SK-N-SH (cell line): ENCODE results near the gene MISP3. TPM values are rescaled to one million over a fixed set of nuclear protein-coding genes. Genes with fewer than 3 reads are reported as not detected.

Experiments
- CTCF ChIA-PET: fragments of 300-600, 350-600 bp; formaldehyde crosslinking; extraction: SDS; loops from one replicate; lab custom pipeline; 2021; lab: Yijun Ruan, JAX
- POLR2A ChIA-PET: fragments of 350-600 bp; sonication (Branson Sonifier 250); formaldehyde crosslinking; extraction: SDS; loops from one replicate; lab custom pipeline; 2020; ENCODE audit warnings: antibody characterized with exemption, inconsistent platforms; lab: Yijun Ruan, JAX
- DNase-seq: peaks from one replicate; pipeline ENCODE4 v3.0.0; 2012
- H2AFZ ChIP-seq: fragments of 200-600 bp; sonication (generic); 2 replicates; pipeline ENCODE4 v1.8.1; 2016; ENCODE audit warnings: antibody characterized with exemption, mild to moderate bottlenecking, low read depth
- H3F3A ChIP-seq: fragments of 200-600 bp; sonication (generic); replicated peaks from 2 replicates; pipeline ENCODE3; 2016; ENCODE audit warnings: antibody characterized with exemption, mild to moderate bottlenecking; ENCODE audit not compliant: insufficient read depth
- H3K27ac ChIP-seq, 2 experiments: fragments of 200-500 bp in 1 of 2; fragments of 200-600 bp in 1 of 2; sonication (Bioruptor generic) in 1 of 2; sonication (generic), shearing (Covaris generic) in 1 of 2; 2 replicates each; pipeline versions ENCODE4 v1.5.1 to v1.6.1; 2014 to 2016; ENCODE audit warnings: low read depth in 2 of 2, inconsistent platforms in 1 of 2, low read length in 1 of 2, mild to moderate bottlenecking in 1 of 2, mixed read lengths in 1 of 2
- H3K27me3 ChIP-seq: fragments of 200-600 bp; sonication (generic), shearing (Covaris generic); 2 replicates; pipeline ENCODE4 v1.6.1; 2016; ENCODE audit warnings: mixed run types; ENCODE audit not compliant: insufficient read depth
- H3K36me3 ChIP-seq, 2 experiments: fragments of 200-500 bp in 1 of 2; fragments of 200-600 bp in 1 of 2; sonication (Bioruptor generic) in 1 of 2; sonication (generic) in 1 of 2; replicated peaks in 1 of 2; 2 replicates each; pipeline versions ENCODE3 to v1.5.1; 2014 to 2016; ENCODE audit warnings: low read length in 1 of 2, mild to moderate bottlenecking in 1 of 2; ENCODE audit not compliant: insufficient read depth in 2 of 2, control insufficient read depth in 1 of 2
- H3K4me1 ChIP-seq, 2 experiments: fragments of 200-500 bp in 1 of 2; fragments of 200-600 bp in 1 of 2; sonication (Bioruptor generic) in 1 of 2; sonication (generic), shearing (Covaris generic) in 1 of 2; 2 replicates each; pipeline versions ENCODE4 v1.5.1 to v1.6.1; 2014 to 2016; ENCODE audit warnings: low read depth in 1 of 2, low read length in 1 of 2, mixed run types in 1 of 2; ENCODE audit not compliant: insufficient read depth in 2 of 2, control insufficient read depth in 1 of 2
- H3K4me2 ChIP-seq: fragments of 200-600 bp; sonication (generic), shearing (Covaris generic); 2 replicates; pipeline ENCODE4 v1.6.1; 2017; ENCODE audit warnings: mixed run types
- H3K4me3 ChIP-seq, 2 experiments: fragments of 200-500 bp in 1 of 2; fragments of 200-600 bp in 1 of 2; sonication (Bioruptor generic) in 1 of 2; sonication (generic), shearing (Covaris generic) in 1 of 2; 2 replicates each; pipeline versions ENCODE4 v1.5.1 to v1.8.1; 2014 to 2016; ENCODE audit warnings: low read depth in 2 of 2, inconsistent platforms in 1 of 2, low read length in 1 of 2, mild to moderate bottlenecking in 1 of 2, mixed read lengths in 1 of 2, moderate library complexity in 1 of 2
- H3K79me2 ChIP-seq: fragments of 200-600 bp; sonication (generic); 2 replicates; pipeline ENCODE4 v1.8.1; 2017; ENCODE audit warnings: mild to moderate bottlenecking; ENCODE audit not compliant: insufficient read depth
- H3K9ac ChIP-seq: fragments of 200-600 bp; sonication (generic); 2 replicates; pipeline ENCODE4 v1.6.1; 2017; ENCODE audit warnings: mixed run types
- H3K9me2 ChIP-seq: fragments of 200-600 bp; sonication (generic); 2 replicates; pipeline ENCODE4 v1.6.1; 2017; ENCODE audit warnings: mixed run types
- H3K9me3 ChIP-seq: fragments of 200-600 bp; sonication (generic); 2 replicates; pipeline ENCODE4 v1.6.1; 2017; ENCODE audit warnings: mixed run types, mild to moderate bottlenecking, moderate library complexity
- H4K20me1 ChIP-seq: fragments of 200-600 bp; sonication (generic); 2 replicates; pipeline ENCODE4 v1.6.1; 2017; ENCODE audit warnings: mild to moderate bottlenecking, mixed run types; ENCODE audit not compliant: insufficient read depth
- EP300 ChIP-seq, 2 experiments: IDR thresholded peaks; 2 replicates each; pipeline versions ENCODE4 v1.4.0 to v1.6.1; 2012; ENCODE audit warnings: borderline replicate concordance in 1 of 2, low read depth in 1 of 2, low read length in 1 of 2
- FOXJ3 ChIP-seq: sonication (generic); formaldehyde crosslinking; IDR thresholded peaks from 2 replicates; pipeline ENCODE4 v1.5.1; 2020; ENCODE audit warnings: mild to moderate bottlenecking, missing genetic modification reagents
- FOXM1 ChIP-seq: IDR thresholded peaks from 2 replicates; pipeline ENCODE4 v1.4.0; 2012; ENCODE audit warnings: low read depth, mild to moderate bottlenecking
- GABPA ChIP-seq: IDR thresholded peaks from 2 replicates; pipeline ENCODE4 v1.4.0; 2012; ENCODE audit warnings: low read depth, mild to moderate bottlenecking
- GATA2 ChIP-seq: sonication (generic); formaldehyde crosslinking; IDR thresholded peaks from 2 replicates; pipeline ENCODE4 v1.5.0; 2020; ENCODE audit warnings: mild to moderate bottlenecking, missing genetic modification reagents
- JUND ChIP-seq: IDR thresholded peaks from 2 replicates; pipeline ENCODE4 v1.4.0; 2012
- MEF2A ChIP-seq: IDR thresholded peaks from 2 replicates; pipeline ENCODE4 v1.4.0; 2012; ENCODE audit warnings: low read depth, borderline replicate concordance
- PBX3 ChIP-seq: IDR thresholded peaks from 2 replicates; pipeline ENCODE4; 2012
- POLR2AphosphoS5 ChIP-seq: IDR thresholded peaks from 2 replicates; pipeline ENCODE4 v1.6.1; 2012; ENCODE audit warnings: low read depth, low read length
- RAD21 ChIP-seq: IDR thresholded peaks from 2 replicates; pipeline ENCODE4 v1.6.1; 2012; ENCODE audit warnings: mild to moderate bottlenecking, low read length
- RCOR1 ChIP-seq: fragments of 150-350 bp; IDR thresholded peaks from 2 replicates; pipeline ENCODE4 v1.6.1; 2017; ENCODE audit warnings: antibody characterized with exemption, low read length
- RFX5 ChIP-seq: IDR thresholded peaks from 2 replicates; pipeline ENCODE4 v1.6.1; 2012; ENCODE audit warnings: mild to moderate bottlenecking, improper control_type of control experiment, low read length
- RXRA ChIP-seq: IDR thresholded peaks from 2 replicates; pipeline ENCODE4 v1.4.0; 2012; ENCODE audit warnings: low read depth, mild to moderate bottlenecking, borderline replicate concordance
- SIN3A ChIP-seq: IDR thresholded peaks from 2 replicates; pipeline ENCODE4 v1.6.1; 2012; ENCODE audit warnings: low read depth, mild to moderate bottlenecking, low read length, moderate library complexity, borderline replicate concordance
- SMC3 ChIP-seq: IDR thresholded peaks from 2 replicates; pipeline ENCODE4 v1.6.1; 2012; ENCODE audit warnings: low read depth, low read length, improper control_type of control experiment
- TCF12 ChIP-seq: IDR thresholded peaks from 2 replicates; pipeline ENCODE4 v1.4.0; 2012
- TEAD4 ChIP-seq: IDR thresholded peaks from 2 replicates; pipeline ENCODE4 v1.4.0; 2012; ENCODE audit warnings: mild to moderate bottlenecking, borderline replicate concordance; ENCODE audit not compliant: insufficient read depth
- WGBS: methylation state at CpG from one replicate; pipeline ENCODE4 v1.1.6; 2017; ENCODE audit warnings: low lambda C conversion rate; 5-methylcytosine and 5-hydroxymethylcytosine counted together
- polyA plus RNA-seq, 3 experiments: library from polyadenylated mRNA; depleted of rRNA; stranded (reverse); fragments of >200 nt; gene quantifications; 2 replicates each; pipeline ENCODE4 v1.2.3, GENCODE V29; 2012
- TF ChIP-seq, protein P1 (sequence below): fragments of 150-350 bp; IDR thresholded peaks from 2 replicates; pipeline ENCODE4 v1.6.1; 2016; ENCODE audit warnings: mild to moderate bottlenecking, low read depth, low read length
- TF ChIP-seq, protein P2 (sequence below): IDR thresholded peaks from 2 replicates; pipeline ENCODE4 v1.6.1; 2012; ENCODE audit warnings: mild to moderate bottlenecking, low read depth, low read length, moderate library complexity
- TF ChIP-seq, protein P3 (sequence below): IDR thresholded peaks from 2 replicates; pipeline ENCODE4 v1.4.0; 2012; ENCODE audit warnings: low read depth, borderline replicate concordance
- TF ChIP-seq, protein P4 (sequence below): IDR thresholded peaks from 2 replicates; pipeline ENCODE4 v1.4.0; 2012; ENCODE audit warnings: low read depth, borderline replicate concordance

The MISP3 gene
- polyA plus RNA-seq, 1 of the 3 experiments (the other 2 are of a cell fraction) = 2.6 TPM

DNA sequence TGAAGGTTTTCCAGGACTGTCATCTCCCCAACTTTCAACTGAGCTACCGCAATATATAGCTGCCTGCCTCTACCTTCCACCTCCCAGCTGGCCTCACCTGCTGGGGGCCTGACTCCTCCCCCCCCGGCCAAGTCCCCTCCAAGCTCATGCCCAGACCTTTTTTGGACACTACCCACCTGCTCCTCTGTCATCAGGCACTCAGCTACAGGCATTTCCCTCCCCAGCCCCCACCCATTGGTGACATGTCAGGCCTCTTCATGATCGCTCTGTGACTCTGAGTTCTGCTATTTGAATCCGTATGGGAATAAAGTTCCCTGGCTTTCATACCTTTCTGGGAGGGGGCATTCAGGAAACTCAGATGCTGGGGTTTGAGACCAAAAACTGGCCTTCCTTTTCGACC is 43.2 kb downstream of the MISP3 start:
- no peaks in the 10 kb centered on the region for H3K27me3 ChIP-seq
- DNase-seq = no peak
- peak overlapping the region; percentile 98; the same call in 1 of the 2 replicates for H3K4me2 ChIP-seq
- CTCF ChIA-PET = interaction anchor here (1.6 to 4.7 kb wide), 6 partner anchors 14 to 233 kb away, joined by 4 to 28 read pairs (median 14); partner anchors contain the start of genes ASF1B, MISP3 and SAMD1
- POLR2A ChIA-PET = no interaction called here
- no peaks in the 10 kb centered on the region for H3K9me2 ChIP-seq
- peaks cover 15 to 36% of the 10 kb centered on the region in 2 experiments for H3K4me1 ChIP-seq
- H3K27ac ChIP-seq = no peak overlapping the region
- 72% methylated on average over 5 of the region's 5 CpGs for WGBS
- peak overlapping the region in 1 of 2 experiments; percentile 80; a peak in 1 of 4 replicates for H3K4me3 ChIP-seq
- H2AFZ ChIP-seq = no peak overlapping the region
- peaks cover 43% of the 10 kb centered on the region for H3K79me2 ChIP-seq
- TF ChIP-seq SMC3 (no peak), EP300 (IDR thresholded peaks at IDR 0.05; ENCODE audit: borderline replicate concordance in 1 of 2, low read depth in 1 of 2, low read length in 1 of 2) (no peak), RXRA (no peak), FOXM1 (no peak), PBX3 (no peak), RAD21 (no peak), GABPA (no peak), RCOR1 (no peak), FOXJ3 (no peak)
- no peak overlapping the region for H3K9ac ChIP-seq
- H4K20me1 ChIP-seq = no peaks in the 10 kb centered on the region
- peaks cover 9% of the 10 kb centered on the region for H3F3A ChIP-seq
- no peaks in the 10 kb centered on the region for H3K9me3 ChIP-seq
- H3K36me3 ChIP-seq = no peaks in the 10 kb centered on the region

DNA sequence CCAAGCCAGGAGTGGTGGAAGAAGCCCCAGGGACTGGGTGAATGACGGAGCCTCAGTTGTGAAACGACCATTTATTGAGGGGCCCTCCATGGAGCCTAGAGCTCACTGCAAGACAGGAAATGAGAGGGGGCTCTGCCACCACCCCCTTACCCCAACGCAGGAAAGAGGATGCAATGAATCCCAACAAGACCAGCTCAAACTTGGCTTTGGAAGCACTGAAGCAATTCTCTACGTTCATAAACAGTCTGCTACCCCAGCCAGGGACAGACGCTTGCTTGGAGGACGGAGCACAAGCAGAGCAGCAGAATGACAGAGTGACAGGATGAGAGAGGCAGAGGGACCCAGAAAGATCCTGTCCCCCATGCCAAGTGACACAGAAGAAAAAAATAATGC is 43.9 kb downstream of the MISP3 start:
- Histone ChIP-seq H3K27me3 (no peaks in the 10 kb centered on the region), H3K9ac (peak overlapping the region; percentile 69), H3K9me2 (no peaks in the 10 kb centered on the region), H3K27ac (no peak overlapping the region), H3K36me3 (no peaks in the 10 kb centered on the region), H3K4me2 (peak overlapping the region; percentile 98), H3F3A (peaks cover 12% of the 10 kb centered on the region), H3K9me3 (no peaks in the 10 kb centered on the region), H3K4me3 (peak overlapping the region; percentile 79 to 80), H4K20me1 (no peaks in the 10 kb centered on the region), H3K4me1 (peaks cover 15 to 36% of the 10 kb centered on the region in 2 experiments), H3K79me2 (peaks cover 40% of the 10 kb centered on the region), H2AFZ (no peak overlapping the region)
- CTCF ChIA-PET = interaction anchor here (1.8 to 3.5 kb wide), 2 partner anchors 44 to 232 kb away, joined by 5 to 18 read pairs; partner anchors contain the start of gene MISP3
- POLR2A ChIA-PET = no interaction called here
- WGBS = 33% methylated on average over 6 of the region's 6 CpGs
- DNase-seq = no peak
- TF ChIP-seq EP300 (IDR thresholded peaks at IDR 0.05; ENCODE audit: borderline replicate concordance in 1 of 2, low read depth in 1 of 2, low read length in 1 of 2) = no peak
- TF ChIP-seq TEAD4 = no peak
- no peak for TF ChIP-seq JUND
- TF ChIP-seq, protein P1, sequence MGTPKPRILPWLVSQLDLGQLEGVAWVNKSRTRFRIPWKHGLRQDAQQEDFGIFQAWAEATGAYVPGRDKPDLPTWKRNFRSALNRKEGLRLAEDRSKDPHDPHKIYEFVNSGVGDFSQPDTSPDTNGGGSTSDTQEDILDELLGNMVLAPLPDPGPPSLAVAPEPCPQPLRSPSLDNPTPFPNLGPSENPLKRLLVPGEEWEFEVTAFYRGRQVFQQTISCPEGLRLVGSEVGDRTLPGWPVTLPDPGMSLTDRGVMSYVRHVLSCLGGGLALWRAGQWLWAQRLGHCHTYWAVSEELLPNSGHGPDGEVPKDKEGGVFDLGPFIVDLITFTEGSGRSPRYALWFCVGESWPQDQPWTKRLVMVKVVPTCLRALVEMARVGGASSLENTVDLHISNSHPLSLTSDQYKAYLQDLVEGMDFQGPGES = no peak
- TF ChIP-seq FOXJ3 = no peak
- TF ChIP-seq, protein P2, sequence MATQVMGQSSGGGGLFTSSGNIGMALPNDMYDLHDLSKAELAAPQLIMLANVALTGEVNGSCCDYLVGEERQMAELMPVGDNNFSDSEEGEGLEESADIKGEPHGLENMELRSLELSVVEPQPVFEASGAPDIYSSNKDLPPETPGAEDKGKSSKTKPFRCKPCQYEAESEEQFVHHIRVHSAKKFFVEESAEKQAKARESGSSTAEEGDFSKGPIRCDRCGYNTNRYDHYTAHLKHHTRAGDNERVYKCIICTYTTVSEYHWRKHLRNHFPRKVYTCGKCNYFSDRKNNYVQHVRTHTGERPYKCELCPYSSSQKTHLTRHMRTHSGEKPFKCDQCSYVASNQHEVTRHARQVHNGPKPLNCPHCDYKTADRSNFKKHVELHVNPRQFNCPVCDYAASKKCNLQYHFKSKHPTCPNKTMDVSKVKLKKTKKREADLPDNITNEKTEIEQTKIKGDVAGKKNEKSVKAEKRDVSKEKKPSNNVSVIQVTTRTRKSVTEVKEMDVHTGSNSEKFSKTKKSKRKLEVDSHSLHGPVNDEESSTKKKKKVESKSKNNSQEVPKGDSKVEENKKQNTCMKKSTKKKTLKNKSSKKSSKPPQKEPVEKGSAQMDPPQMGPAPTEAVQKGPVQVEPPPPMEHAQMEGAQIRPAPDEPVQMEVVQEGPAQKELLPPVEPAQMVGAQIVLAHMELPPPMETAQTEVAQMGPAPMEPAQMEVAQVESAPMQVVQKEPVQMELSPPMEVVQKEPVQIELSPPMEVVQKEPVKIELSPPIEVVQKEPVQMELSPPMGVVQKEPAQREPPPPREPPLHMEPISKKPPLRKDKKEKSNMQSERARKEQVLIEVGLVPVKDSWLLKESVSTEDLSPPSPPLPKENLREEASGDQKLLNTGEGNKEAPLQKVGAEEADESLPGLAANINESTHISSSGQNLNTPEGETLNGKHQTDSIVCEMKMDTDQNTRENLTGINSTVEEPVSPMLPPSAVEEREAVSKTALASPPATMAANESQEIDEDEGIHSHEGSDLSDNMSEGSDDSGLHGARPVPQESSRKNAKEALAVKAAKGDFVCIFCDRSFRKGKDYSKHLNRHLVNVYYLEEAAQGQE = no peak
- TF ChIP-seq, protein P3, sequence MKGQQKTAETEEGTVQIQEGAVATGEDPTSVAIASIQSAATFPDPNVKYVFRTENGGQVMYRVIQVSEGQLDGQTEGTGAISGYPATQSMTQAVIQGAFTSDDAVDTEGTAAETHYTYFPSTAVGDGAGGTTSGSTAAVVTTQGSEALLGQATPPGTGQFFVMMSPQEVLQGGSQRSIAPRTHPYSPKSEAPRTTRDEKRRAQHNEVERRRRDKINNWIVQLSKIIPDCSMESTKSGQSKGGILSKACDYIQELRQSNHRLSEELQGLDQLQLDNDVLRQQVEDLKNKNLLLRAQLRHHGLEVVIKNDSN = no peak
- TF ChIP-seq, protein P4, sequence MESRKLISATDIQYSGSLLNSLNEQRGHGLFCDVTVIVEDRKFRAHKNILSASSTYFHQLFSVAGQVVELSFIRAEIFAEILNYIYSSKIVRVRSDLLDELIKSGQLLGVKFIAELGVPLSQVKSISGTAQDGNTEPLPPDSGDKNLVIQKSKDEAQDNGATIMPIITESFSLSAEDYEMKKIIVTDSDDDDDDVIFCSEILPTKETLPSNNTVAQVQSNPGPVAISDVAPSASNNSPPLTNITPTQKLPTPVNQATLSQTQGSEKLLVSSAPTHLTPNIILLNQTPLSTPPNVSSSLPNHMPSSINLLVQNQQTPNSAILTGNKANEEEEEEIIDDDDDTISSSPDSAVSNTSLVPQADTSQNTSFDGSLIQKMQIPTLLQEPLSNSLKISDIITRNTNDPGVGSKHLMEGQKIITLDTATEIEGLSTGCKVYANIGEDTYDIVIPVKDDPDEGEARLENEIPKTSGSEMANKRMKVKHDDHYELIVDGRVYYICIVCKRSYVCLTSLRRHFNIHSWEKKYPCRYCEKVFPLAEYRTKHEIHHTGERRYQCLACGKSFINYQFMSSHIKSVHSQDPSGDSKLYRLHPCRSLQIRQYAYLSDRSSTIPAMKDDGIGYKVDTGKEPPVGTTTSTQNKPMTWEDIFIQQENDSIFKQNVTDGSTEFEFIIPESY = no peak
- no peak for TF ChIP-seq MEF2A
- no peak for TF ChIP-seq POLR2AphosphoS5
- TF ChIP-seq RFX5 = no peak
- TF ChIP-seq GATA2 (CRISPR knock-in tag) = no peak
- no peak for TF ChIP-seq TCF12
- no peak for TF ChIP-seq SIN3A
